SW480 (cell line): ENCODE measurements around the gene COIL.
"Not testable (repeated sequence)": the region's sequence is repeated elsewhere in the genome, so short reads cannot be mapped to it uniquely, and the experiment has no call there.

Experiments used
- DNase-seq: peaks from one replicate; pipeline ENCODE4 v3.0.0-alpha.2; 2016; ENCODE audit warnings: low spot score

The COIL gene

DNA sequence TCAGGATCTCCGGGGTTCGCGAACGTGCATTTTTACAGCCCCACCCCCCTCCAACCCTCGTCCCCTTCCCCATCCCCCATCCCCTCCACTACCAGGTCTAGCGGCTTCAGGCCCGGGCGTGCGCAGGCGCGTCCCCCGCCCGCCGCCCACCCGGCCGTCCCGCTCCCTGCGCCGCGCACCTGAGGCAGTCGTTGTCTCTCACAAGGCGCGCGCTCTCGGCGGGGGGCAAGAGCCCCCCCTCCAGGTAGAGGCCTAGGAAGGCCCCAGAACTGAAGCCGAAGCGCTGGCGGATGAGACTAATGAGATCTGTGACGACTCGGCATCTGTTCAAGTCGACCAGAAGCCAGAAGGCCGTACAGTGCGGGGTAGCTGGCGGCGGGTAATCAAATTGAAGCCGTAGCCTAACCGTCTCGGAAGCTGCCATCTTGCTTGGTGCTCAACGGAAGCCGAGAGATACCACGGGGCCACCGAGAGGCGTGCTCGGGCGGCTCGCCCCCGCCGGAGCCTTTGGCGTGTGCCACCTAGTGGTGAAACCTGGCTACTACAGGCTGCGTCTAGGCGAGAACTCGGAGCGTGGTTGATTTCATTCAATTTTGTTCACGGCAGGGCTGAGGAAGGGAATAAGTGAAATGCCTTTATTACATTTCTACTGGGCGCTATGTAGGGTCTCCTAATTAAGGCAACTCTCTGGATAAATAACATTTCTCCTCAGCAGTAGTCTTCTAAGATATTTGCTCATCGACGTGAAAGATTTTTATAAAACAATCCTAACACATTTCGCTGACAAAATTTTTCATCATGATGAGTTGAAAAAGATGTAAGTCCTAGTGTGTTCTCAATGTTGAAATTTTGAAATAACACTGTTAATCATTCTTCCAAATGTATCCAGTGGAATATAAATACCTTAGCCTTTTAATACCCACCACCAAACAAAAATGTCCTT lies at the start of gene COIL:
COIL (minus strand) TSS at position 455 of the 943 bp plus-strand sequence; CDS start at position 424, 31 bp downstream.
- DNase-seq, result peak; percentile 86

DNA sequence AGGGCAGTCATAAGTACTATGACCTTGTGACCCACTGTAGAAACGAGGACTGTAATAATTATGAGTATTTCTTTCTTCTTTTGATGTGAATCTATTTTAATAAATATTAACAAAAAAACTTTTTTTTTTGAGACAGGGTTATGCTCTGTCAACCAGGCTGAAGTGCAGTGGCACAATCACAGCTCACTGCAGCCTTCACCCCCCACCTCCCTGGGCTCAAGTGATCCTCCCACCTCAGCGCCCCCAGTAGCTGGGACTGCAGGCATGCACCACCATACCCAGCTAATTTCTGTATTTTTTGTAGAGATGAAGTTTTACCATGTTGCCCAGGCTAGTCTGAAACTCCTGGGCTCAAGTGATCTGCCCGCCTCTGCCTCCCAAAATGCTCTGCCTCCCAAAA lies 49.6 kb upstream of the COIL start:
- DNase-seq, result no peak

DNA sequence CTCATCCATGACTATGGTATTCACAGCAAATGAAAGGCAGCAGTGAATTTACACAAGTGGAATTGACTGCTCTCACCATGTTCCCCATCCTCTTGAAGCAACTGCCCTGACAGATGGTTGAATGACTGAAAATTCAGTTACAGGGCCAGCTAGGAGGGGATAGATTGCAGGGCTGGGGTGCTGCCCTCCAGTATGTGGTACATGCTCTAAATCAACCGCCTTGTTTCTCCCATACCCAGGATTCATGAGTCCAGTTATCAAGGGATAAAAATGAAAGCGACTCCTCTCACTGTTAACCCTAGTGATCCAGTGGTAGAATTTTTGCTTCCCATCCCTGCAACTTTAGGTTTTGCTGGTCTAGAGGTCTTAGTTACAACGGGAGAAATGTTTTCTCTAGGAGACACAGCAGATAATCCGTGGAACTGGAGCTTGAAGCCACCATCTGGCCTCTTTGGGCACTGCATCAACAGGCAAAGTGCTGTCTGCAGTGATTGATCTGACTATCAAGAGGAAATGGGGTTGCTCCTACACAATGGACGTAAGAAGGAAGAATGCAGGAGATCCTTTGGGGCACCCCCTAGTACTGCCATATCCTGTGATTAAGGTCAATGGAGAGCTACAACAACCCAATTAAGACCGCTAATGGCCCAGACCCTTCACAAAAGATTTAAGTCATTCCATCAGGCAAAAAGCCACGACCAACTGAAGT lies 49.0 kb upstream of the COIL start:
- DNase-seq, result peak; percentile 57

- no peak for DNase-seq
Measured at GRCh38 chr17:57008958-57009357, 48.1 kb upstream of the COIL start.

- no peak for DNase-seq
Measured at GRCh38 chr17:57006040-57006439, 45.2 kb upstream of the COIL start.

DNA sequence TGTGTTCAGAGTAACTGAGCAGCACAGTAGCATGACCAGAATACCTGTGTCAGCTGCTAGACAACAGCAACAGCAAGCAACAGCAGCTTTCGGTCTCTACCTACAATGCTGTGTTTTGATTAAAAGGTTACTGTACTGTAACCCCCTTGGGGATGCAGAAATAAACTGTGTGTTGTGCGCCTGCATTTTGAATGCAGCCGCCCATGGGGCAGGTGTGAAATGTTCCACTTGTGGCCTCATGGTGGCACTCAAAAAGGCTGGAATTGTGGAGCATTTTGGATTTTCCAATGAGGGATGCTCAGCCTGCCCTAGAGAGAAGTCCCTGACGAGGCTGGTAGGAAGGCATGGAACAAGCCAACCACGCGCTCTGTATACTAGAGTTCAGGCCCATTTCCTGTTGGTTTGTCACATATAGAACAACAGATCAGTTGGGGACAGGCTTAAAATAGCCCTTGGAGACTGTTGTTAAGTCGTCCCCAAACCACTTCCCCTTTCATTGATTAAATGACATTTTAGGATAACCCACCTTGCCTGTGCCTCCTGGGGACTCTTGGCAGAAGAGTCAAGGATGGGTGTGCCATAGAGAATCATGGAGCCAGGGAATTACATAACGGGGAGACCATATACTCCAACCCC lies 44.2 kb upstream of the COIL start:
- DNase-seq, result no peak

GRCh38 chr17:57002904-57003303 lies 42.1 kb upstream of the COIL start:
- DNase-seq, result no peak

GRCh38 chr17:57001541-57001940 lies 40.7 kb upstream of the COIL start:
- DNase-seq, result no peak

DNA sequence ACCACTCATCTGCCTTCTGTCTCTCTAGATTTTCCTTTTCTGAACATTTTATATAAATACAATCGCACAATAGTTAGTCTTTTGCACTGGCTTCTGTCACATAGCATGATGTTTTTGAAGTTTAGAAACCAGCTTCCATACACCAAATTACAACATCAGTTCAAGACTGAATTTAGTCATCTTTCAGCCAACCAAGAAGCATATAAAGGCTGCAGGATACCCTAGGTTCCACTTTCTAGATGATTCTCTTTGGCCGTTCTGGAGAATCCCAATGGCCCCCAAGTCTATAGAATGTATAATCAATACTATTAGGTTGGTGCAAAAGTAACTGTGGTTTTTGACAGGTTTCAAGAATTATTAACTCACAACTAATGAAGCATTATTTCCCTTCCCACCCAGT lies 36.5 kb upstream of the COIL start:
- no peak for DNase-seq

DNA sequence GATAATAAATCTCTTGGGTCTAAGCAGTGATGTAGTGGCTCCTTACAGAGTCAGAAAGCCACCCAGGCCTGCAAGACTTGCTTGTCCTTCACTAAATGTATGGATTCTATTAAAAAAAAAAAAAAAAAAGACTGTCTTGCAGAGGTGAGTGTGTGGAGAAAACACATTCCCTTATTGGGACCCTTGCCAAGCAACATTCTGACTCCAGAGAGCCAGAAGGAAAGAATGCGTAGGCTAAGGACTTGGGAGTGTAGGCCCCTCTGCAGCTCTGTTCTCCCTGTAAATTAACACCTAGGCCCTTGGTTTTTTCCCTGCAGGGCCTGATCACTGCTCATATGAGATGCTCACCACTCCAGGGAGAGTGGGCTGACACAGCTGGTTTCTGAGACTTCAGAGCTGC lies 34.9 kb upstream of the COIL start:
- no peak for DNase-seq

GRCh38 chr17:56994009-56994792 lies 33.4 kb upstream of the COIL start:
- no peak for DNase-seq

GRCh38 chr17:56992364-56992763 lies 31.5 kb upstream of the COIL start:
- no peak for DNase-seq

DNA sequence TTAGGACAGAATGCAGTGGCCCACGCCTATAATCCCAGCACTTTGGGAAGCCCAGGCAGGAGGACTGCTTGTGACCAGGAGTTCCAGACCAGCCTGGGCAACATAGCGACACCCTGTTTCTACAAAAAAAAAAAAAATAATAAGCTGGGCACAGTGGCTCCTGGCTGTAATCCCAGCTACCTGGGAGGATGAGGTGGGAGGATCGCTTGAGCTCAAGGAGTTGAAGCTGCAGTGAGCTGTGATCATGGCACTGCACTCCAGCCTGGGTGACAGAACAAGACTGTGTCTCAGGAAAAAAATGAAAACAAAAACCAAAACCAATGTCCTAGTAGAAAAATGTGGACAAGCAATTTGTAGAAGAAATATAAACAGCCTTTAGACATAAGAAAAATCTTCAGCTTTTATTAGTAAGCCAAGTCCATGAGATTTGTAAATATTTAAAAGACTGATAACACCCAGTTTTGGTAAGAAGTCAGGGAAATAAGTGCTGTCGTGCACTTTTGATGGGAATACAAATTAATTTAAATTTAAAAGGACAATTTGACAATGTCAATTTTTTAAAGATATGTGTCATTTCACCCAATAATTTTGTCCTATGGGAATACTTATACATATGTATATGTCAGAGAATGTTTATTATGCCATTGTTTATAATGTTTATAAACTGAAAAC lies 28.2 kb upstream of the COIL start:
- DNase-seq, result no peak

DNA sequence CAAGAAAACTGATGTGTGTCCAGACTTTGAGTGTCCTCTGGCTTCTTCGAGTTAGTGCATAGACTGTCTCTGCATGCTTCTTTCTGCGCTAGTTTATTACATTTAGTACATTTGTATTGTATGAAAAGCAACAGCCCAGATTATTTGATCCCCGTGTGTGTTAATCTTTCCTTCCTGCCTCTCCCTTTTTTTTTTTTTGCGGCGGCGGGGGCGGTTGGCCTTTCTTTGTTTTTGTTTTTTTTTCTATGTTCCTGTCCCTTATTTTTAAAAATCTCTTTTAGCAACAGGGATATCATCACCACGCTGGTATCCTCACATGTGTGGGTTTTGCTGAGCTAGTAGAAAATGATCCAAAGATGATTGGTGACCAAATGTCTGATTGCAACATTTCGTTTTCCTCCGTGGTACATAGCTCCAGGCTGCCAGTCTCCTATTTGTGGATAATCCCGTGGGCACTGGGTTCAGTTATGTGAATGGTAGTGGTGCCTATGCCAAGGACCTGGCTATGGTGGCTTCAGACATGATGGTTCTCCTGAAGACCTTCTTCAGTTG lies 26.5 kb upstream of the COIL start:
- DNase-seq, result no peak

- no peak for DNase-seq
Measured at GRCh38 chr17:56985371-56986162, 24.7 kb upstream of the COIL start.

GRCh38 chr17:56983366-56983765 lies 22.5 kb upstream of the COIL start:
- no peak for DNase-seq

GRCh38 chr17:56982312-56982711 lies 21.5 kb upstream of the COIL start:
- no peak for DNase-seq

- not testable (repeated sequence) for DNase-seq
Measured at GRCh38 chr17:56980526-56980925, 19.7 kb upstream of the COIL start.

GRCh38 chr17:56979091-56979480 lies 18.2 kb upstream of the COIL start:
- no peak for DNase-seq

GRCh38 chr17:56978441-56979090 lies 17.7 kb upstream of the COIL start:
- DNase-seq, result no peak
